Activated naive CD4-positive, alpha-beta T cell treated with anti-CD3 and anti-CD28 coated beads, Interleukin-2, amount 10 ng/mL, durations not matched to agents 7 days and 5 days (primary cell): ENCODE data around the gene FTCD.

Source experiments
- CTCF ChIA-PET: fragments of 350-600 bp; sonication (Branson Sonifier 250); formaldehyde crosslinking; loops from one replicate; lab custom pipeline; 2021; ENCODE audit warnings: antibody characterized with exemption; lab: Charles Lee
- DNase-seq: peaks from one replicate; pipeline ENCODE4 v3.0.0-alpha.2; 2020
- H3K27ac Mint-ChIP-seq: one replicate; pipeline ENCODE4 v1.8.0; 2021; ENCODE audit warnings: mild to moderate bottlenecking, moderate library complexity, mixed read lengths
- H3K27me3 Mint-ChIP-seq: one replicate; pipeline ENCODE4 v1.8.0; 2021; ENCODE audit warnings: mild to moderate bottlenecking, mixed read lengths
- H3K36me3 Mint-ChIP-seq: one replicate; pipeline ENCODE4 v1.8.0; 2021; ENCODE audit warnings: mixed read lengths
- H3K4me1 Mint-ChIP-seq: one replicate; pipeline ENCODE4 v1.8.0; 2021; ENCODE audit warnings: mixed read lengths
- H3K4me3 Mint-ChIP-seq: one replicate; pipeline ENCODE4 v1.8.0; 2021; ENCODE audit warnings: mild to moderate bottlenecking, moderate library complexity, mixed read lengths
- H3K9me3 Mint-ChIP-seq: one replicate; pipeline ENCODE4 v1.8.0; 2021; ENCODE audit warnings: mixed read lengths

The FTCD gene

DNA sequence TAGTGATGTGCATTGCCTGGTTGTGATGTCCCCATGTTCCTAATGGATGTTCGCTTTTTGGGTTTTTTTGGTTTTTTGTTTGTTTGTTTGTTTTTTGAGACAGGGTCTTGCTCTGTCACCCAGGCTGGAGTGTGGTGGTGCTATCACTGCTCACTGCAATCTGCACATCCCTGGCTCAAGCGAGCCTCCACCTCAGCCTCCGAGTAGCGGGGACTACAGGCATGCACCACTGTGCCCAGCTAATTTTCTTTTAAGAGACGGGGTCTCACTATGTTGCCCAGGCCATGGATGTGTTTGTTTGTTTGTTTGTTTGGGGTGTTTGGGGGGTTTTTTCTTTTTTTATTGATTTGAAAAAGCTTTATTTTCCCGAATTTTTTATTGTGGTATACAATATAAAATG is 55.4 kb downstream of the FTCD start:
- peaks cover 5% of the 10 kb centered on the region for H3K4me1 Mint-ChIP-seq
- peaks cover 65% of the 10 kb centered on the region for H3K27me3 Mint-ChIP-seq
- H3K27ac Mint-ChIP-seq = no peak overlapping the region
- H3K36me3 Mint-ChIP-seq = peaks cover 3% of the 10 kb centered on the region
- DNase-seq = peak; percentile 12
- H3K4me3 Mint-ChIP-seq = peak overlapping the region; percentile 17
- H3K9me3 Mint-ChIP-seq = peaks cover 10% of the 10 kb centered on the region
- CTCF ChIA-PET = interaction anchor here (0.9 kb wide), 1 partner anchor 122 kb away, joined by 3 read pairs; no protein-coding TSS in a partner anchor

DNA sequence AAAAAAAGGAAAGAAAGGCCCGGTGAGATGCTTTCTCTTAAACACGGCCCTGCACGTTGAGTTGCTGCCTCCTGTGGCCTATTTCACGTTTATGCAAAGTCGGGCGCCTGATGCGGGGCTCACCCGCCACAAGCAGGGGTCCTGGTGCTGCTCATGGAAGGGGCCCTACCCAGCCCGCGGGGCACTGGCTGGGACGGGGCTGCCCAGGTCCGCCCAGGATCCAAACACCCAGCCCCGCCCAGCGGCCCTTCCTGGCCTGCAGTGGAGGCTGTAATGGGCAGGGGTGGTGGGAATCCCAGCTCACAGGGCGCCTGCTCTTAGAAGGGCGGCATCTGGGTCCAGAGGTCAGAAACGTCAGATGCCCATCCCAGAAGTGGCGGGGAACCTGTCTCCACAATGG is 55.9 kb downstream of the FTCD start:
- H3K4me1 Mint-ChIP-seq = peaks cover 5% of the 10 kb centered on the region
- no peak overlapping the region for H3K4me3 Mint-ChIP-seq
- peak; percentile 18 for DNase-seq
- peaks cover 3% of the 10 kb centered on the region for H3K36me3 Mint-ChIP-seq
- no peak overlapping the region for H3K27ac Mint-ChIP-seq
- peaks cover 10% of the 10 kb centered on the region for H3K9me3 Mint-ChIP-seq
- peaks cover 65% of the 10 kb centered on the region for H3K27me3 Mint-ChIP-seq
- CTCF ChIA-PET = interaction anchor here (0.9 kb wide), 1 partner anchor 121 kb away, joined by 3 read pairs; no protein-coding TSS in a partner anchor

GRCh38 chr21:46098303-46099141 is 56.9 kb downstream of the FTCD start:
- Mint-ChIP-seq H3K4me1 (peaks cover 5% of the 10 kb centered on the region), H3K36me3 (peaks cover 2% of the 10 kb centered on the region), H3K9me3 (peaks cover 10% of the 10 kb centered on the region), H3K4me3 (peak overlapping the region; percentile 63), H3K27ac (no peak overlapping the region), H3K27me3 (peaks cover 57% of the 10 kb centered on the region)
- peak; percentile 52 for DNase-seq
- CTCF ChIA-PET = no interaction called here

DNA sequence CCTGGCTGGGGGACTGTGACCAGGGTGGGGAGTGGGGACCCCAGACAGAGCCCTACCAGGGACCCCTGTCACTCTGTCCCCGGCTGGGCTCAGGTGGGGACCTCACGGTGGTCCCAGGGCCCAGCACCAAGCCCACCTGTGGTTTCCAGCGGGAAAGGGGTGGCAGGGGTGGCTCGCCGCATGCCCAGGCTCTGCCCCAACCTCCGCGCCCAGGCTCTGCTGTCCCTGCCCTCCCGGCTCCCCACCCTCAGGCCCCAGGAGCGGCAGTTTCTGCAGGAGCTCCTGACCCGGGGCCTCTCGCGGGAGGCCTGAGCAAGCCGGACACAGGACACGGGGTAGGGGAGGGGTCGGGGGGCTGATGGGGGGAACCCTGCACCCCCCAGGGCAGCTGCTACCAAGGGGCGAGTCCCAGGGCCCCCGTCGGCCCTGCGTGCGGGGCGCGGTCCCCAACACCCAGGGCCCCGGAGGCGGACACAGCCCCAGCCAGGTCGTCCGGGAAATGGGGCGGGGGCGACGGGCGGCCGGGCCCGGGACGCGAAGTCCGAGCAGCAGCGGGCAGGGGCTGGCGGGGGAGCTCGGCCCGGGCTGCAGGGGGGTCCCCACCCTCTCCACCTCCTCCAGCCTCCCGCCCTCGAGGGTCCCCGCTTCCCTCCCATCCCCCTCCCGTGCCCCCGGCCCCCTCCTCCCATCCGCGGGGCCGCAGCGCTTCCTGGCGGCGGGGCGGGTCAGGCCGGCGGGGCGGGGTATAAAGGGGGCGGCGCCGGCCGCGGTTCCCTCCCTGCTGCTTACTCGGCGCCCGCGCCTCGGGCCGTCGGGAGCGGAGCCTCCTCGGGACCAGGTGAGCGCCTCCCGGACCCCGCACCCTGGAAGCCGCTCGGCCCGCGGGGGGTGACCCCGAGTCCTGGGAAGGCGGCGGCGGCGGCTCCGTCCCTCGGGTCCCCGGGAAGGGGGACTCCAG is 57.8 kb downstream of the FTCD start, which contains the start of gene COL6A2:
Gene COL6A2, plus strand, starts transcription at position 777 of the 958 bp plus-strand sequence.
- CTCF ChIA-PET = no interaction called here
- H3K27me3 Mint-ChIP-seq = peaks cover 51% of the 10 kb centered on the region
- DNase-seq = peak; percentile 72
- peaks cover 5% of the 10 kb centered on the region for H3K4me1 Mint-ChIP-seq
- no peaks in the 10 kb centered on the region for H3K36me3 Mint-ChIP-seq
- H3K9me3 Mint-ChIP-seq = peaks cover 5% of the 10 kb centered on the region
- peak within 1 kb of the TSS; percentile 63 for H3K4me3 Mint-ChIP-seq
- H3K27ac Mint-ChIP-seq = no peak within 1 kb of the TSS

GRCh38 chr21:46096596-46097335 is 58.6 kb downstream of the FTCD start:
- no peak overlapping the region for H3K27ac Mint-ChIP-seq
- no peaks in the 10 kb centered on the region for H3K36me3 Mint-ChIP-seq
- peaks cover 47% of the 10 kb centered on the region for H3K27me3 Mint-ChIP-seq
- DNase-seq = peak; percentile 18
- CTCF ChIA-PET = no interaction called here
- peak overlapping the region; percentile 50 for H3K4me3 Mint-ChIP-seq
- H3K9me3 Mint-ChIP-seq = no peaks in the 10 kb centered on the region
- H3K4me1 Mint-ChIP-seq = peaks cover 5% of the 10 kb centered on the region

DNA sequence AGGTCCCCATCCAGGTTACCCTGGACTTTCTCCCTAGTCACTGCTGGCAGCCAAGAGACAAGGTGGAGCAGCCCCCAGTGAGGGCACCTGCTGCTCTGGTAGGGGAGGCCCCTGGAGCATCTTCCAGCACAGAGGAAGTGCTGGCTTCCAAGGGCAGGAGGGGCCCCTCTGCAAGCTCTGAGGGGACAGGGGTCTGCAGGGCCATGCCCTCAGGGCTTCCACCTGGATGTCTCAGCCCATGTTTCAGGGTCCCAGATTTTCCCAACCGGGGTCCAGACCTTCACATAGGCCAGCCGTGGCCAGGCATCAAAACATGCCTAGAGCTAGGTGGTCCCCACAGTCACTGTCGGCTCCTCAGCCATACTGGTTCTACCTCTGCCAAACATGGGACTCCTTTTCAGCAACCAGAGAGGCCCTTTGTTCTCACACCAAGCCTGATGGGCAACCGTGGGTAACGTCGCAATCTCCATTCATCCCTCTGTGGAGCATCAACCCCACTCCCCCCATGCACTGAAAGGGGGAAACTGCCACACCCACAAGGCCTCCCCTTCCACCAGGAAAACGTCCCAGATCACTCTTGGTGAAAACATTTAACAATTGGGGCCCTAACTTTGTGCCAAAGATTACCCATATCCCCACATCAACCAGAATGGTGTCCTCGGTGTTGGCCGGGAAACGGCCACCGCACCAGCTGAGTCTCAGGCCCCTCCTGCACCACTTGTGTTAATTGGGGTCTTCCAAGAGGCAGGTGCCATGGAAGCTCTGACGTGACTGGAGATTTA is 59.4 kb downstream of the FTCD start:
- H3K27me3 Mint-ChIP-seq = peaks cover 46% of the 10 kb centered on the region
- peaks cover 4% of the 10 kb centered on the region for H3K9me3 Mint-ChIP-seq
- peak; percentile 18 for DNase-seq
- CTCF ChIA-PET = no interaction called here
- no peak overlapping the region for H3K27ac Mint-ChIP-seq
- peaks cover 5% of the 10 kb centered on the region for H3K4me1 Mint-ChIP-seq
- no peaks in the 10 kb centered on the region for H3K36me3 Mint-ChIP-seq
- H3K4me3 Mint-ChIP-seq = no peak overlapping the region

GRCh38 chr21:46095083-46095719 is 60.2 kb downstream of the FTCD start:
- Mint-ChIP-seq H3K4me3 (no peak overlapping the region), H3K9me3 (peaks cover 9% of the 10 kb centered on the region), H3K36me3 (peaks cover 1% of the 10 kb centered on the region), H3K27me3 (peaks cover 38% of the 10 kb centered on the region), H3K4me1 (peaks cover 2% of the 10 kb centered on the region), H3K27ac (no peak overlapping the region)
- DNase-seq = peak; percentile 14
- CTCF ChIA-PET = no interaction called here

GRCh38 chr21:46094401-46095082 is 60.8 kb downstream of the FTCD start:
- Mint-ChIP-seq H3K27ac (peak overlapping the region; percentile 33), H3K4me1 (peaks cover 2% of the 10 kb centered on the region), H3K9me3 (peaks cover 9% of the 10 kb centered on the region), H3K4me3 (no peak overlapping the region), H3K27me3 (peaks cover 32% of the 10 kb centered on the region), H3K36me3 (peaks cover 1% of the 10 kb centered on the region)
- no peak for DNase-seq
- CTCF ChIA-PET = no interaction called here

GRCh38 chr21:46093668-46094400 is 61.5 kb downstream of the FTCD start:
- DNase-seq = peak; percentile 17
- CTCF ChIA-PET = no interaction called here
- Mint-ChIP-seq H3K9me3 (peaks cover 9% of the 10 kb centered on the region), H3K27me3 (peaks cover 28% of the 10 kb centered on the region), H3K4me3 (no peak overlapping the region), H3K4me1 (no peaks in the 10 kb centered on the region), H3K27ac (no peak overlapping the region), H3K36me3 (peaks cover 1% of the 10 kb centered on the region)

GRCh38 chr21:46092811-46093667 is 62.3 kb downstream of the FTCD start:
- Mint-ChIP-seq H3K27me3 (peaks cover 27% of the 10 kb centered on the region), H3K4me3 (no peak overlapping the region), H3K9me3 (peaks cover 12% of the 10 kb centered on the region), H3K36me3 (peaks cover 1% of the 10 kb centered on the region), H3K4me1 (no peaks in the 10 kb centered on the region), H3K27ac (no peak overlapping the region)
- DNase-seq = peak; percentile 15
- CTCF ChIA-PET = no interaction called here

DNA sequence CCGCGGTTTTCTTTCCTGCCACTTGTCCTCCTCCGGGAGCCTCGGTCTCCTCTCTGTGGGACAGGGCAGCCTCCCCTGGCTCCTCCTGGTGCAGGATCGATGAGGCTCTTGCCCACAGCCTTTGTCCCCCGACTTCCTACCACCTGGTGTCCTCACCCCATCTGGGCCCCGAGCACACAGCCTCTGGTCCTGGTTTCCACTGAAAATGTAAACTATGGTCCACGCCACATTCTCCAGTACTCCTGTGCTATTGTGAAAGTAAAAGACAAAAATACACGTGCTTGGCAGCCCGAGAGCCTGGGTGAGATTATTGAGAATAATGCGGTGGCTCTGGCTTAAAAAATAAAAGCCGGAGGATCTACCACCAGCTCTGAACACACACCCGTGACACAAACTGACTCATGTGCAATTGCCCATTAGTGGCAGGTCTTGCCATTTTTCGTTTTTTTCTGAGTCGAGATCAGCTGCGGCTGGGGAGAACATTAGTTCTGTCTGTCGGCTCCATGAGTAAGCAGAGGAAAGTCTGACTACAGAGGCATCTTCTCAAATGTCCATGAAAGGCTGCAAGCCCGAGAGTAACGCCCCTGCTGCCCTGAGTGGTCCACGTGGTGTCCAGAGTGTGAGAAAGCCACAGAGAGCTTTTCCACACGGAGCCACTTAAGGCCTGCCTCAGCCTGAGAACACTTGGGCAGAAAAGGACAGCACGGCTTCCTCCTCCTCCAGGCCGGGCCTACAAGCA is 63.2 kb downstream of the FTCD start:
- H3K4me3 Mint-ChIP-seq = no peak overlapping the region
- H3K4me1 Mint-ChIP-seq = no peaks in the 10 kb centered on the region
- peaks cover 14% of the 10 kb centered on the region for H3K9me3 Mint-ChIP-seq
- peaks cover 1% of the 10 kb centered on the region for H3K36me3 Mint-ChIP-seq
- H3K27ac Mint-ChIP-seq = no peak overlapping the region
- peaks cover 27% of the 10 kb centered on the region for H3K27me3 Mint-ChIP-seq
- DNase-seq = peak; percentile 5
- CTCF ChIA-PET = no interaction called here
